ENCODE results near the gene PGAP6. TPM values are rescaled to one million over a fixed set of nuclear protein-coding genes. Genes with fewer than 3 reads are reported as not detected.

PGAP6 gene
- total and polyA plus RNA-seq, 9 of the 15 experiments (the other 6 are each of a cell fraction or from before 2014, with no cell fraction given) = 0.45 to 50.2 (median 39.3) TPM

DNA sequence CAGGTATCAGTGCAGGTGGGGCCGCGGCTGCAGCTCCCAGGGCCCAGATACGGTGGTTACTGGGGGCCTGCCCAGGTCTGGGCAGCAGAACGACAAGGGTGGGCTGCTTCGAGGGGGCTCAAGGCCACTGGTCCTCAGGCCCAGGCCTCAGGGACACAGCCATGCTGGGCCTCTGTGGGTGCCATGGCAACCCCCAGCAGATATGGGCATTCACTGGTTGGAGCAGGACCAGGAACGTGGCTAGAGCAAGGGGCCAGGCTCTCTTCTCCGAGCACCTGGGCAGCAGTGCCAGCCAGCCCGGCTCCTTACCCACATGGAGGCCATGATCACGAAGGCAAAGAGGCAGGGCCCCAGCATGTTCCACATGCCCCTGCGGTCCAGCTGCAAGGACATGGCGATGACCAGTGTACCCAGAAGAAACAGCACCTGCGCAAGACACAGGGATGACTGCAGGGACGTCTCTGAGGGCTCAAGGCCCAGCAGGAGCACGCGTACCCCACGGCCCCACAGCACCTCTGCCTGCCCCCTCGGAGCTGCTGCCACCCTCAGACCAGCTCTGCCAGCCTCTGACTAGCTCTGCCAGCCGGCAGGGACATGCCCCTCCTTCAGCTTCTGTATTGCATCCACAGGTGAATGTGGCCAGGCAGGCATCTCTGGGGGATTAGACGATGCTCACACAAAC lies 9.3 kb downstream of the PGAP6 start:
- in situ Hi-C loops (cut with MboI) = no loop called here
- no peak overlapping the region for H3K4me2 ChIP-seq (ENCODE audit: insufficient read depth, low read length)
- H3K27me3 ChIP-seq (ENCODE audit: control insufficient read depth in 2 of 2, insufficient read depth in 2 of 2, low read length in 2 of 2) = no peaks in the 10 kb centered on the region
- BruUV-seq (replicated peaks) = no TSS peak
- H3K9me1 ChIP-seq (ENCODE audit: control insufficient read depth, insufficient read depth, low read length) = peaks cover 5% of the 10 kb centered on the region
- no peaks in the 10 kb centered on the region for H3K9me3 ChIP-seq (replicated peaks; ENCODE audit: control insufficient read depth, insufficient read depth, low read depth, low read length)
- ChIA-PET POLR2A (no interaction called here), CTCF (ENCODE audit: low intra/inter-chr PET ratio) (no interaction called here)
- no peak for DNase-seq (ENCODE audit: extremely low read depth in 1 of 4, low spot score in 3 of 4)
- no peak overlapping the region for H3K4me3 ChIP-seq
- peaks cover 83% of the 10 kb centered on the region; the same call in 2 of the 3 replicates for H3K36me3 ChIP-seq (ENCODE audit: control insufficient read depth, insufficient read depth, low read length)
- H3K4me1 ChIP-seq (replicated peaks in 1 of 2; ENCODE audit: control insufficient read depth in 2 of 2, insufficient read depth in 2 of 2, low read length in 2 of 2) = peaks cover 9 to 65% of the 10 kb centered on the region in 2 experiments
- H3K9ac ChIP-seq (ENCODE audit: insufficient read depth in 1 of 2, low read depth in 2 of 2, low read length in 2 of 2) = peak overlapping the region in 1 of 2 experiments; percentile 92; a peak in 1 of 4 replicates
- H2AFZ ChIP-seq (ENCODE audit: low read depth, low read length) = no peak overlapping the region
- no peak overlapping the region for H3K27ac ChIP-seq (ENCODE audit: extremely low read depth, low read depth, low read length)
- no peak for FAIRE-seq
- WGBS (ENCODE audit: insufficient coverage, low coverage, missing lambda C conversion rate) = 86% methylated on average over 15 of the region's 19 CpGs
- TF ChIP-seq, protein P1, sequence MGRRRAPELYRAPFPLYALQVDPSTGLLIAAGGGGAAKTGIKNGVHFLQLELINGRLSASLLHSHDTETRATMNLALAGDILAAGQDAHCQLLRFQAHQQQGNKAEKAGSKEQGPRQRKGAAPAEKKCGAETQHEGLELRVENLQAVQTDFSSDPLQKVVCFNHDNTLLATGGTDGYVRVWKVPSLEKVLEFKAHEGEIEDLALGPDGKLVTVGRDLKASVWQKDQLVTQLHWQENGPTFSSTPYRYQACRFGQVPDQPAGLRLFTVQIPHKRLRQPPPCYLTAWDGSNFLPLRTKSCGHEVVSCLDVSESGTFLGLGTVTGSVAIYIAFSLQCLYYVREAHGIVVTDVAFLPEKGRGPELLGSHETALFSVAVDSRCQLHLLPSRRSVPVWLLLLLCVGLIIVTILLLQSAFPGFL (CRISPR knock-in tag; IDR thresholded peaks at IDR 0.05) = no peak
- TF ChIP-seq POLR2G (IDR thresholded peaks at IDR 0.05; ENCODE audit: low read depth, low read length) = peak; percentile 14; the same call in 1 of the 2 replicates
- intact Hi-C loops (cut with micrococcal nuclease) = no loop called here
- peaks cover 13% of the 10 kb centered on the region for H3K79me2 ChIP-seq (ENCODE audit: control insufficient read depth, insufficient read depth, low read length)
- no peaks in the 10 kb centered on the region for H4K20me1 ChIP-seq (replicated peaks; ENCODE audit: control insufficient read depth, insufficient read depth, low read length)
- ATAC-seq = no peak

Measured in K562 (cell line).